HG03280 (cell line): ENCODE results near the gene MEF2A.
"Not testable (repeated sequence)": the region's sequence is repeated elsewhere in the genome, so short reads cannot be mapped to it uniquely, and the experiment has no call there.

Experiments
- ATAC-seq: cut with Tn5 transposase; IDR thresholded peaks from one replicate; pipeline ENCODE4 v1.9.1; 2021; ENCODE audit warnings: mild to moderate bottlenecking, moderate library complexity; ENCODE audit not compliant: unreplicated experiment

MEF2A gene

DNA sequence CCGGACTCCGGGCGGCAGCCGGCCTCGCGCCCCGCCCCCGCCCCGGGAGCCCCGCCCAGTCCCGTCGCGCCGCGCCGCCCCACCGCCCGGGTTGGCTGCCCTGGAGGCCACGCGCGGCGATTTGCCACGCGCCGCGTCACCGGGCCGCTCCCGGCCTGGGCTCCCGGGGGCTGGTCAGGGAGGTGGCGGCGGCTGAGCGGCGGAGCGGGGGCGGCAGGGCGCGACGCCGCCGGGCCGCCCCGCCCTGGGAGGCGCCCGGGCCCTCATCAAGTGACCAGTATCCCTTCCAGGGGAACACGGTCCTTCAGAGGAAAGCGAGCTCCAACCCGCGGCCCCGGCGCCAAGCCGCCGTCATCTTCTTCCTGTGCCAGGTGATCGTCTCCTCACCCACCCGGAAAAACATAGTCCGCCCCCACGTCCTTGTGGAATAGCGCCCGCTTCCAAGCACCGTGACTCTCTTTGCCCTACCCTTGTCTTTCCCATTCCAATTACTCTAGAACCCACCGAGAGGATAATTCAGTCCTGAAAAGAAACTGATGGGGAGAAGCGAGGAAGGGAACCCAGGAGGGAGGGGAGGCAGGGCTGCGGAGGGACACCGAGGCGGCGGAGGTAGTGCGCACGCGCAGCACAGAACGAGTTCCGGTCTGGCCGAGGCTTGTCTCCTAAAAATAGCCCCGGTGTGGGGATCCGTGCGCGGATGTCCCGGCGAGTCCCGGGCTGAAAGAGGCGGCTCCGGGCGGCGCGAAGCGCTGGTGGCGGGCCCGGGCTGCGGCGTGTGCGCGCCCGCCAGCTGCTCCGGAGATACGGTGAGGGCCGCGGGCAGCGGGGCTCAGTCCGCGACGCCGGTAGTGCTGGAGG lies at the start of gene MEF2A:
Gene MEF2A (plus strand): TSS at position 686 of the 858 bp plus-strand sequence. CDS start 67,136 bp downstream, outside the sequence.
- ATAC-seq = peak; percentile 51

DNA sequence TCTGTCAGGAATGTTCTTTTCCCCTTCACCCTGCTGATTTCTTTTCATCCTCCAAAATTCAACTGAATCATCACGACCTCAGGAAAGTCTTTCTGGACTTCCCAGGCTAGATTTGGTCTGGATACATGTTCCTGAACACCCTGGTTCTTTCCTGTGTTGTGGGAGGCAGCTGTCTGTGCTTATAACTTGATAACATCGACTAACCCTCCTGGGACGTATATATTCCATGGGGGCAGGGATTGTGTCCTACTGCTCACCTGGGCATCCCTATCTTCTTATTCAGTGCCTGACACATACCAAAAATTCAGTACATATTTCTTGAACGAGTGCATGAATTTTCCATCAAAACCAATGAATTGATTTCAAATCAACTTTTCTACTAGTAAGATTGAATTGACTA lies 47.6 kb upstream of the MEF2A start:
- no peak for ATAC-seq

DNA sequence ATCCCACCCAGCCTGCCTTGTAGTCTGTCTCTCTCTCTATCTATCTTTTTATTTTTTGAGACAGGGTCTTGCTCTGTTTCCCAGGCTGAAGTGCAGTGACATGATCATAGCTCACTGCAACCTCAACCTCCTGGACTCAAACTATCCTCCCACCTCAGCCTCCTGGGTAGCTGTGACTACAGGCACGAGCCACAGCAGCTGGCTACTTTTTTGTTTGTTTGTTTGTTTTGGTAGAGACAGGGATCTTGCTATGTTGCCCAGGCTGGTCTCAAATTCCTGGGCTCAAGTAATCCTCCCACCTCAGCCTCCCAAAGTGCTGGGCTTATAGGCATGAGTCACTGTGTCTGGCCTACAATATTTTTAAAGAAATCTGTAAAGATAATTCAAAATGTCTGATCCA lies 46.4 kb upstream of the MEF2A start:
- ATAC-seq = not testable (repeated sequence)

DNA sequence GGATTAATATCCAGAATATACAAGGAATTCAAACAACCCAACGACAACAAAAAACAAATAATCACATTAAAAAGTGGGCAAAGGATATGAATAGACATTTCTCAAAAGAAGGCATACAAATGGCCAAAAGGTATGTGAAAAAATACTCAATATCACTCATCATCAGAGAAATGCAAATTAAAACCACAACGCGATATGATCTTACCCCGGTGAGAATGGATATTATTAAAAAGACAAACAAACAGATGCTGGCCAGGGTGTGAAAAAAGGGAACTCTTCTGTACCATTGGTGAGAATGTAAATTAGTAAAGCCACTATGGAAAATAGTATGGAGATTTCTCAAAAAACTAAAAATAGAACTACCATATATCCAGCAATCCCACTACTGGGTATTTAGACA lies 43.5 kb upstream of the MEF2A start:
- no peak for ATAC-seq

DNA sequence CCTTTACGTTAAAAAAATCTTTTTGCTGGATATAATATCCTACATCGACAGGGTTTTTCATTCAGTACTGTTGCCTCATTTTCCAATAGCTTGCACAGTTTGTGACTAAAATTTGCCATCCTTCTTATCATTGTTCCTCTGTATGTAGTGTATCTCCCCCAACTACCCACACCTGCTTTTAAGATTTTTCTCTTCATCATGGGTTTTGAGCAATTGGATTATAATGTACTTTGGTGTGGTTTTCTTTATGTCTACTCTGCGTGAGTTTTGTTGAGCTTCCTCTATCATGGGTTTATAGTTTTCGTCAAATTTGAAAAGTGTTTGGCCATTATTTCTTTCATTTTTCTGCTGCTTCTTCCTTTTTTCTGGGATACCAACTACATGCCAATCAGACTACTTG lies 39.6 kb upstream of the MEF2A start:
- no peak for ATAC-seq

DNA sequence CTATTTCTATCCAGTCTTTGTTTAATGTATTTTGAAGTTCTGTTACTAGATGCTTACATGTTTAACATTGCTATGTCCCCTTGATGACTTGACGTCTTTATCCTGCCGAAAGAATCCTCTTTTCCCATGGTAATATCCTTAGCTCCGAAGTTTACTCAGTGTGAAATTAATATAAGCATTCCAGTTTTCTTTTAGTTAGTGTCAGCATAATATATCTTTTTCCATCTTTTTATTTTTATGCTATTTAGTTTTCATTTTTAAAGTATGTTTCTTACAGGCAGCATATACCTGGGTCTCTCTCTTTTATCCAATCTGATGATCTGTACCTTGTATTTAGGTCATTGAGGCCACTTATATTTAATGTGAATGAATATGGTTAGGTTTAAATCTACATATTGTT lies 39.1 kb upstream of the MEF2A start:
- ATAC-seq = no peak

DNA sequence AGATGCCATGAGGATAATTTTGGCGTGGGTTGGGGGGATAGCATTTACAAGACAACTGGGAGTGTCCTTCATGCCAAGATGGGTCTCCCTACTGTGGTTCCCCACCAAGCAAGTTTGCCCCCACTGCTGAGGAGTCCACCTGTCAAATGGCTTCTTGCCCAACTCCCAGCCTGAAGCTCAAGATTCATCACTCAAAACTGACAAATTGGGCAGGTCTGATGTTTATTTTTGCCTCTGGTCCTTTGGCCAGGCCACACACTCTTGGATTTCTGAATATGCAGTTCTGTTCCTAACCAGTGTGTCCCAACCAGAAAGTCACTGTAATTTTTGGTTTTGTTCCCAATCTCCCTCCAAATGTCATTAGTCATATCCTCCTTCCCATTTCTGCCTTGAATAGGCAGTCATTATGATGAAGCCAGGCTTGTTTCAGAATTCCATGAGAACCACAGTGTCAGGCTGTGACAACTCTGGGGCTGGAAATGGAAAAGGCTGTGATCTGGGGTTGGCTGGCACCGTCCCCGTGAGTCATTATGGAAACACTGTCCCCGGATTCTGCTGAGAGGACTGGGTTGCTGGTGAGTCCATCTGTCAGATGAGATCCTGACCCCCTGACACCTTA lies 29.3 kb upstream of the MEF2A start:
- no peak for ATAC-seq

DNA sequence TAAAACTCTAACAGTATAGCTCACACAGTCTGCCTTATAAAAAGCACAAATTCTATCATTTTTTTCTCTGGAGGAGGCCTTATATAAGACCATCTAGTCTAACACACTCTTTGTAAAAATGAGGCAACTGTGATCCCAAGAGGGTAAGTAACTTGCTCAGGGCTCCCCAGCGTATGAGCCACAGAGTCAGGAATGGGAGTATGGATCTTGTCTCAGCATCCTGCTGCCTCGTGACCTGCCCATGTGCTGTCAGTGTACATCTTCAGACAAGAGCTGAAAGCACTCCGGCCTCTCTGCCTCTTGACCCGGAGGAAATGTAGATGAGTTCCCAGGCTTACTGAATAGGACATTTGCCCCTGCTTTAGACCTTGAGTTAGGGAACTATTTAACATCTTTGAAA lies 28.4 kb upstream of the MEF2A start:
- no peak for ATAC-seq

DNA sequence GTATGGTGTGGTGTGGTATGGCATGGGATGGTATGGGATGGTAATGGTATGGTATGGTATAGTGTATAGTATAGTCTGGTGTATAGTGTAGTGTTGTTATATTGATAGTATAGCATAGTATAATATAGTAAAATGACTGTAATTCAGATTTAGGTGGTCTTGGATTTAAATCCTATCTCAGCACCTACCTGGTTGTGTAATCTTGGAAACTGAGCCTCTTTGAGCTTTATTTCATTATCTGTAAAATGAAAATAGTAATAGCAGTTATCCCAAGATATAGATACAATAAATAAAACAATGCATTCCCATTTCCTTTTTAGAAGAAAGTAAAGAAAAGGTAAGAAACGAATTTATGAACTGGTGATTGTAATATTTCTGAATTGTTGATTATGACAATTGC lies 27.5 kb upstream of the MEF2A start:
- ATAC-seq = no peak

DNA sequence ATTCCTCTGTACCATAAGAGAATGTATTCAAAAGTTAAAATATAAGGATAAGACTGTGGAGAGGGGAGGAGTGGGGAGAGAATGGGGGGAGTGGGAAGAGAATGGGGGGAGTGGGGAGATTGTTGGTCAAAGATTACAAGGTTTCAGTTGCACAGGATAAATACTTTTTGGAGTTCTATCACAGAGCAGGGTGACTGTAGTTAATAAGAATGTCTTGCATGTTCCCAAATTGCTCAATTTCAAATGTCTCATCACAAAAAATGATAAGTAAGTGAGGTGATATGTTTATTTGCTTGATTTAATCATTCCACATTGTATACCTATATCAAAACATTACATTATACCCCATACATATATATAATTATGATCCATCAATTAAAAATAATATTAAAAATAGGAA lies 23.0 kb upstream of the MEF2A start:
- no peak for ATAC-seq

DNA sequence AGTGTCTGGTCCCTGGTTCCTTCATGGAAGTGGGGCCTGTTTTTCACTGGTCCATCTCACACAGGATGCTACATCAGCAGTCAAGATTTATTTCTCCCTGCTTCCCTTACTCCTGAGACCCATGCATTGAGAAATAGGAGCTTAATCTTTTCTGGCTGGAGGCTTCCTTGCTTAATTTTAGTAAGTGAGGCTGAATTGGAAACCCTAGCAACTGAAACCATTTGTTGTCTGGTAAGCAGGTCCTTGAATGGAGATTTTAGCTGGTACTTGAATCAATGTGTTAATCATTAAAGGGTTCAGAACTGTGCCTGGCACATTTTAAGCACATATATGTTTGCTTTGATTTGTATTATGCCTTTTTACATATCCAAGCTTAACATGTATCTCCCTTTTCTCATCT lies 20.2 kb upstream of the MEF2A start:
- no peak for ATAC-seq

DNA sequence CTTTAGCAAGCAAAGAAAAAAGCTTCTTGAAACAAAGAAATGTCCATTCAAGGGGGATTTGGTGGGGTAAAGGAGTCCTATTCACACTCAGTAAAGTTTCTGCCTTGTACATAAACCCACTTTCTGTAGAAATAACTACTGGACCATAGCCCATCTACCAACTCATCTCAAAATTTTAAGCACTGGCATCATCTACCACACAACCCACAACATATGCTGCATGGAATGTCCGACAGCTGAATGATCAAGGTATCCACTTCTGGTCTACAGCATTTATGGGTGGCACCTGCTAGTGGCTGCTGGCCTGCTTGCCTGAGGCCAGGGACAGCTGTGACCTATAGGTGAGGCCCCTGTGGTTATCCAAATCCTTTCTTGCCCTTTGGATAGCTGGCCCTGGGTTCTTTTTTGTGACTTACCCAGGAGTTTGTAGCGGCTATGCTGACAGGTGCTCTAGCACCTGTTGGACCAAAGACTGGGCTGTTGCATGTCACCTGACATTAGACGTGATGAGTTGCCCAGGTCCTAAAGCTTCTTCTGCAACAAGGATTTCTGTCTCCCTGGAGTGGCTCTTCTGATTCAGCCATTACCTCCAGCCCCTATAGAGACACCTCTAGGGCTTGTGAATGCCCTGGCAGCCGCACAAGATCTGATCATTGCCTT lies 19.2 kb upstream of the MEF2A start:
- ATAC-seq = no peak

DNA sequence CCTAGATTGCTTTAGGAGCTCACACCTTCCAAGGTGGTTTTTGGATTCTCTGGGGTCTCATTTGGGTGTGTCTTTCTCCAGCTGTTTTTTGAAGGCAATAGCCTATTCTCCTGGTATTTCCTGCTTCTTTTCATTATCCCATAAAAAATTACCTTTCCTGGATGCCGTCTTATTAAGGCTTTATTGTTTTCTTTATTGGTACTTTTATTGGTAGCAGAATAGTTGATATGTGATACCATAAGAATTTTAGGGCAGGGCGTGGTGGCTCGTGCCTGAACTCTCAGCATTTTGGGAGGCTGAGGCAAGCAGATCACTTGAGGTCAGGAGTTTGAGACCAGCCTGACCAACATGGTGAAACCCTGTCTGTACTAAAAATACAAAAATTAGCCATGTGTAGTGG lies 18.3 kb upstream of the MEF2A start:
- no peak for ATAC-seq

DNA sequence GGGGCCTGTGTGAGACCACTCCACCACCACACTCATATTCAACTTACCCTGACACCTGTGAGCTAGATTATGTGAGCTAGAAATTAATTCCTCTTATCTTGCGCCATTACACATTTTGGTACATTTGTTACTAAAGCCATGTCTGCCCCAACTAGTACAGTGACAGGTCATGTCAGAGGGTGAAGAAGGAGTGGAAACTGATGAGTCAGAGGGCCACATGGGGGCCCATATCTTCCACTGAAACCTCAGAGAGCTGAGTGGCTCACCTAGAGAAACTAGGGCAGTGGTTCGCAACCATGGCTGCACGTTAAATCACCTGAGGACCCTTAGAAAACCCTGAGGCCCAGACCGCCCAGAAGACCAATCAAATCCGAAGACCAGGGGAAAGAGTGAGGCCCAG lies 15.7 kb upstream of the MEF2A start:
- ATAC-seq = no peak

DNA sequence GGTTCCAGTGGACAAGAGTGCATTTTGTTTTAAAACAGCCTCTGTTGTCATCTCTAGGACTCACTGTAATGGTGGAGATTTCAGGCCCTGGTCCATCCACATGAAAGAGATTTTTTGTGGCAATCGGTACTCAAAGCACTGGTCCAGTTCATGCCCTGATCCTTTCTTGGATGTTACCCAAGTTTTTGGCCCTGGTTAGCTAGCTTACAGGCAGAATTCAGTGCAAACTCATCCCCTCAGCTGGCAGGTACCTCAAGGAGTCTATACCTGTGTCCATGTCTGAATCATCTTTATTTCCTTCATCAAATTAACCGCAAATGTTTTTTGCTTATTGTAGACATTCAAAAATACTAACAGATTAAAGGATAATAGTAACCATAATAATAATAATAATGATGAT lies 13.7 kb upstream of the MEF2A start:
- no peak for ATAC-seq

DNA sequence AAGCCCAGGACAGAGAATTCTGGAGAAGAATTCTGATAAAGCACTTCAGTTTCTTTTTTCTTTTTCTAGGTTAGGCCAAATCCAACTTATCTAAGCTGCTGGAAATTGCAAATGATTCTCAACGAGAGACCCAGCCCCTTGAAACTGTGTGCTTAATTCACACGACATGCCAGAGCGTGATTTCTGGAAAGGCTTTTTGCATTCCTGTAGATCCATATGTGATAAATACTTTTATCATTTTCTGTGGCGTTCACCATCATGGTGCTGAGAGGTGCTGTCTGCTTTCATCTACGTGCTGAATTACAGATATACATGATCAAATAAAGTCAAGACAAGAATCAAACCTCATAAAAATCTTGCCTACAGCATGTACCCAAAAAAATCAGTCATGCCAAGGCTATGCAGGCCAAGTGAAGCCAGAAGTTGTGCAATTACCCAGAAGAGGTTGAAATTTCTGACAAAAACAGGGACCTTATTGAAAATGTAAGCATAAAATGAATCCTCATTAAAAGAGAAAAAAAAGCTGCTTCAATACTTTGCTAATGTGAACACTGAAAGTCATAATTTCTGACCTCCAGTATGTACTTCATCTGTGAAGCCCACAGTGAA lies 10.8 kb upstream of the MEF2A start:
- no peak for ATAC-seq

DNA sequence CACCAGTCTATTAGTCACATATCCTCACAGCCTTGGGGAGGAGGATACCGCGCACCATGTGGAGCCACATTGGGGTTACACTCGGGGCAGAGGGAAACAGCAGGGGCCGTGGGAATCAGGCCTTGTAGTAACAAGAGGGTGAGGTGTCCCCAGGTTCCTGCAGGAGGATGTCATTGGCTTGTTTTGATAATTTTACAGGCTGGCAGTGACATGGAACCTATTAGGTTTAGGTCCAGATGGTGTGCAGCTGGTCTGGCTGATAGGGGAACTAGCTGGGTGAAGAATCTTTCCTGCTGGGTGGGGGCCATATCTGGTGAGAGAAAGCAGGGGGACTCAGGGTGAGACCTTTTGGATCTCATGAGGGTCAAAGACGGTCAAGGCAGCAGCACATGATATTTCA lies 9.8 kb upstream of the MEF2A start:
- ATAC-seq = no peak

DNA sequence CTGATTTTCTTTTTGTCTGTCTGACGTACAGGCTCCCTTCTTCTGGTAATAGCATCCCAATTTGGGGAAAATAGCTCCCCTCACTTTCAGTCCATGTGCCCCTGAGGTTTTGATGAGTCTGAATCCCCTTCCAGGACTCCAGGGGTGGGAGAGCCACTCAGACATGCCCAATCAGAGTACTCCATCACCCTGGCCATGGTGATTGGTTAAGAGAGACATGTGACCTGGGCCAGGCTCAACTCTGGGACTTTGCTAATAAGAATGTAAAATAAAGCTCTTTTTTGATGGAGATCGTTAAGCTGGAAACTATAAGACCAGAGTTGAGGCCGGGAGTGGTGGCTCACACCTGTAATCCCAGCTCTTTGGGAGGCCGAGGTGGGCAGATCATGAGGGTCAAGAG lies 9.2 kb upstream of the MEF2A start:
- ATAC-seq = no peak

DNA sequence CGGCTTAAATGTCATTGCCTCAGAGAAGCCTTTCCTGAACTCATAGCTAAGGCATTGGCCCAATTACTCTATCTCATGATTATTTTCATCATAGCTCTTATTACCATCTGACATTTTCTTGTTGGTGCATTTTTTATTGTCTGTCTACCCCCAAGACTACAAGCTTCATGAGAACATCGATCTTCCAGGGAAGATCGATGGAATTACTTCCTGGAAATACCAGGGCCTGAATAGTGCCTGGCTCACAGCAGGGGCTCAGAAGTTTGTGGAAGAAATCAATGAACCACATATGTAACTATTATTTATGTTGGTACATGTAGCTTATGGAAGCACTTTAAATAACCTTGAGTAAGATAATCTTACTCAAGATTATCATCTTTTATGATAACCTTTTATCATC lies 7.7 kb upstream of the MEF2A start:
- no peak for ATAC-seq

DNA sequence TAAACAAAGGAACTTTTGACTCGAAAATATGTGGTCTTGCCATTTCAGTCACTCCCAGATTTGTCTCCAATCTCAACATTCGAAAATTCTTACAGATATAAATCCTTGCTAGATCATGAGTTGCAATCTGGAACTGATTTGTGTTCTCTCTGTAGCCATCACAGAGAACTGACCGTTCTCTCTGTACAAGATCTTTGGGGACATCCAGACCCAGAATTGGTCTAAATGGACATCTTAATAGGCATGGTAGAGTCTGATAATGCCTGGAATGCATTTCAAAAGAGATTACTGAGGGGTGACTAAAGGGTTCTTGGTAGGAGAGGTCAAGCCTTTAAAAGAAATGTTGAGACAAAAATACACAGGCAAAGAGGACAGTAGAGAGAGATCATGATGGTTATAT lies 7.2 kb upstream of the MEF2A start:
- ATAC-seq = no peak

DNA sequence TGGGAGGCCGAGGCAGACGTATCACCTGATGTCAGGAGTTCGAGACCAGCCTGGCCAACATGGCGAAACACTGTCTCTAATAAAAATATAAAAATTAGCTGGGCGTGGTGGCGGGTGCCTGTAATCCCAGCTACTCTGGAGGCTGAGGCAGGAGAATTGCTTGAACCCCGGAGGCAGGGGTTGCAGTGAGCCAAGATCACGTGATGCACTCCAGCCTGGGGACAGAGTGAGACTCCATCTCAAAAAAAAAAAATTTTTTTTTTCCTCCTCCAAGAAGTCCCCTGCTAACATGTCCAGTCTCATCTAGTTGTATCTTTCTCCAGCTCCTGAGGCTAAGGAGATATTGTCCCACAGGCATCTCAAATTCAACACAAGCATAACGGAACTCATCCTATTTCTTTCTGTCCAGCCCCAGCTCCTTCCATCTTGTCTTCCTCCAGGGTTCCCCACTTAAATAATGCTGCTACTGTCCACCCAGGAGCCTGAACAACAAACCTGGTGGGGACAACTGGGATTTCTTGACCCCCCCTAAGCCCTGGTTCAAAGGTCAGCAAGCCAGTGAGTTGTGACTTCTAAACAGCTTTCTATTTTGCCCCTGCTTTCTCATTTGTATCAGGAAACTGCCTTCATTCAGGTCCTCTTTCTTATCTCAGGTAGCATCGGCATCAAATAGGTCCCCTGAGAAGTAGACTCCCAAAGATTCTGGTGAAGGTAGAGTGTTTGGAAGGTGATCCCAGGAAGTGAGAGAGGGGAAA lies 4.1 kb upstream of the MEF2A start:
- no peak for ATAC-seq
